GM21825 (cell line): ENCODE measurements around the gene COL5A3.
"Not testable (repeated sequence)": the region's sequence is repeated elsewhere in the genome, so short reads cannot be mapped to it uniquely, and the experiment has no call there.

Source experiments
- ATAC-seq: cut with Tn5 transposase; IDR thresholded peaks from one replicate; pipeline ENCODE4 v1.9.1; 2021; ENCODE audit warnings: mild to moderate bottlenecking, moderate library complexity; ENCODE audit not compliant: unreplicated experiment

COL5A3 gene

DNA sequence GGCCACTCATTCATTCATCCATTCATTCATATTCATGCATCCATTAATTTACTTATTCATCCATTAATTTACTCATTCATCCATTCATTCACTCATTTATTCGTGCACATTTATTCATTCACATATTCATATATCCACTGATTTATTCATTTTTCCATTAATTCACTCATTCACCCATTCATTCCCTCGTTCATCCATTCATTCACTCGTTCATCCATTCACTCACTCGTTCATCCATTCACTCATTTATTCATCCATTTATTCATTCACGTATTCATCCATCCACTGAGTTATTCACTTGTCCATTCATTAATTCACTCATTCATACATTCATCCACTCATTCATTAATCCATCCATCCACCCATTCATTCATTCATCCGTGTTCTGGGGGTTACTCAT is 38.2 kb downstream of the COL5A3 start:
- no peak for ATAC-seq

DNA sequence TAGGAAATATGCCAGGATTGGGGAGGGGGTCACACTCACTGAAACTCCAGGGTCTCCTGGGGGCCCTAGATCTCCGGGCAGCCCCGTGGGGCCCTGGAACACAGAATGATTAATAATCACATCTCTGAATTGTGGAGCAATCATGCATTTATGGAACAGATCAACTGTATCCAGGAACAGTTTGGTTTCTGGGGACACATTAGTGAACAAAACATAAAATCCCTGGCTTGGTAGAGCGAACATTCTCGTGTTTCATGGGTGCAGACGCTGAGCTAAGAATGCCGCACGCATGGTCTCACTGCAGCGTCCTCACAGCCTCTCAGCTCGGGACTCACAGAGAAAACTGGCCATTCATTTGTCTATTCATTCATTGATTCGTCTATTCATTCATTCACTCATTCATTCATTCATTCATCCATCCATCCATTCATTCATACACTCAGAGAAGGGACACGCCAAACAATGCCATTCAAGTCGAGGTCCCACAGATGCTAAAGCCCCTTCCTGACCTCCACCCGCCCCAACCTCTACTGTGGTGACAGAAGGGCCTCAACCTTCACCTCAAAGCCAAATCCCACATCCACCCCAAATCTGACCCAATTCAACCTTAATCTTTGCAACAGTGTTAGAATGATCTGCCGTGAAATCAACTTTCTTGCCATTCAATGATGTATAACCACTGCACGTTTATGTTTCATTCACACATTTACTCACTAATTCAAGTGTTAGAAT is 39.0 kb downstream of the COL5A3 start:
- ATAC-seq = no peak

DNA sequence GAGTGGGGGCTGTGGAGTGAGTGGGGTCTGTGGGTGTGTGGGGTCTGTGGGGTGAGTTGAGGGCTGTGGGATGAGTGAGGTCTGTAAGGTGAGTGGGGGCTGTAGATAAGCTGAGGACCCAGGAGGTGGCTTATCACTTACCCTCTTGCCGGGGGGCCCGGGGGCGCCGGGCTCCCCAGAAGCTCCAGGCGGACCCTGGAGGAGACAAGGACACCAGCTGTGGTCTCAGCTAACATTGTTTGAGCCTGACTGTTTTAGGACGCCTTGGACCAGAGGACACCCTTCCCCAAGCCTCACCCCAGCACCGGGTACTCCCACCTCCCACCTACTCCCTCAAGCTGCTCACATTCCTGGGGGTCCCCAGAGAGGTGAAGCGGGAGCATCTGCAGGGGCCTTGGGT is 39.8 kb downstream of the COL5A3 start:
- no peak for ATAC-seq

DNA sequence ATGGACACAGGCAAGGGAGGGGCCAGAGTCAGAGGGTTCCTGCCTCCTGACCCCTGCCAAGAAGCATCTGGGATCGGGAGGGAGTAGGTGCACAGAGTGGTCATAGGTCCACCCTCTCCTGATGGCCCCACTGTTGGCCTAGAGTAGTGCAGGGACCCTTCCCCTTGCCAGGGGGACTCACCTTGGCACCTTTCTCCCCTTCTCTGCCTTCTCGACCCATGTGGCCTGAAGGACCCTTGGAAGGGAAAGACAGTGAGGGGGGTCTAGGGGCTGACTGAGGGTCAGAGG is 40.7 kb downstream of the COL5A3 start:
- no peak for ATAC-seq

DNA sequence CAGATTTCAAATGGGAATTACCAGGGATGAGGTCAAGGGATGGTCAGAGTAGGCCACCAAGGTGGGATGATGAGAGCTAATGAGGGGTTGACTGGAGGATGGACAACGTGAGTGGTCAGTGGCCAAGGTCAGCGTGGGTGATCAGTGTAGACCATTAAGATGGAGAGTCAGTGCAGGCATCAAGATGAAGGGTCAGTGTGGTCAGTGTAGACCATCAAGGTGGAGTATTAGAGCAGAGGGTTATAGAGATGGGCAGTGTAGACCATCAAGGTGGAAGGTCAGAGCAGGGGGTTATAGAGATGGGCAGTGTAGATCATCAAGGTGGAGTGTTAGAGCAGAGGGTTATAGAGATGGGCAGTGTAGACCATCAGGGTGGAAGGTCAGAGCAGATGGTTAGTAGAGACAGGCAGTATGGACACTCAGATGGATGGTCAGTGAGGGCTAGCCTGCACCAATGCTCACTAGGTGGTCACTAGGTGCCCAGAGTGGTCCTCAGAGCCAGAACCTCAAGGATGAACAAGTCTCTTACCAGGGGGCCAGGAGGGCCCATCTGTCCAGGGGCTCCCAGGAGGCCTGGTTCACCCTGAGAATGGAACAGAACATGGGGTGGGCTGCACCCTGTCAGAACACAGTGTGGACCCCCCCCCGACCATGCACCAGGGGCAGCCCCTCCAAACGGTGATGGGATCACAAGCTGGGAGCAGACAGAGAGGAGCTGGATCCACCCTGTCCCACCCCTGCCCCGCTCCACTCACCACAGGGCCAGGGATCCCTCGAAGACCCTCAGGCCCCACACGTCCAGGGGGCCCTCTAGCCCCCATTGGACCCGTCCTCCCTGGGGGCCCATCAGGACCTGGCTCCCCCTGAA is 41.2 kb downstream of the COL5A3 start:
- no peak for ATAC-seq

DNA sequence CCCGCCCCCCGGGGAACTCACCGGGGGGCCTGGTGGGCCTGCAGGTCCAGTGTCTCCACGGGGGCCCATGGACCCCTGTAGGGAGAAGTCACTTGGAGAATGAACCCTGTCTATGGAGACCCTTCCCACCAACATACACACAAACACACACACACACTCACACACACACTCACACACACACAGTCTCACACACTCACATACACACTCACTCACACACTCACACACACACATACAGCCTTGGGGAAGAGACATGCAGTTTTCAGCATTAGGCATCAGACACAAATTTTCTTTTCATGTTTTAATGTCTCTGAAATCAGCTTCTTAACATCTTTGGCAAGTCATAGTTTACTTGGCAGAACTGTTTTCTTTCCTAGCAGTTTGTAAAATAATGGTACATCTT is 43.0 kb downstream of the COL5A3 start:
- no peak for ATAC-seq

DNA sequence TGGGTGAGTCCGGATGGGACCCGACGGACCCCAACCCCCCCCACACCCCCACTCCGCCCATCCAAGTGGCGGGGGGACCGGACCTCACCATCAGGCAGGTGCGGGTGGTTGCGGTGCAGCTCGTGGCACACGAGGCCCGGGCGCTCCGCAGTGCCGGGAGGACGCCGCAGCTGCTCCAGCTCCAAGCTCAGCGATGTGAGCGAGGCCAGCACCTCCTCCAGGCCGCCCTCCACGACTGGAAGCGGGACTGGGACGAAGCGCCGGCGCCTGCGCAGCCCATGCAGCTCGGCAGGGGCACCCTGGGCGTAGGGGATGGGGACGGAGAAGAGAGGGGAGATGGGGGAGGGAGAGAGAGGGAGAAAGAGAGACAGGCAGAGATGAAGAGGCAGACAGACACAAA is 43.9 kb downstream of the COL5A3 start:
- ATAC-seq = no peak

DNA sequence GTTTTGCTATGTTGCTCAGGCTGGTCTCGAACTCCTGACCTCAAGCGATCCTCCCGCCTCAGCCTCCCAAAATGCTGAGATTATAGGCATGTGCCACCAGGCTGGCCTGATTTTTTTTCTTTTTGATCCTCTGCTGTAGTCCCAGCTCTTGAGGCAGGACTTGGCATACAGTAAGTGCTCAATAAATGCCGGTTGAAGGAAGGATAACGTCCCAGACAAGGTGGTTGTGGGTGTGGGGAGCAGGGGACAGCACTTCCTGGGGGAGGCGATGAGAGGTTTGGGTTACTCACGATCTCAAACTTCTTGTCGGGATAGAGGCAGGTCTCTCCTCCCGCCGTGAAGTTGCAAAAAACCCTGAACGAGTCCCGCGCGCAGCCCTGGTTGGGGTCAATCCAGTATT is 44.3 kb downstream of the COL5A3 start:
- ATAC-seq = no peak

DNA sequence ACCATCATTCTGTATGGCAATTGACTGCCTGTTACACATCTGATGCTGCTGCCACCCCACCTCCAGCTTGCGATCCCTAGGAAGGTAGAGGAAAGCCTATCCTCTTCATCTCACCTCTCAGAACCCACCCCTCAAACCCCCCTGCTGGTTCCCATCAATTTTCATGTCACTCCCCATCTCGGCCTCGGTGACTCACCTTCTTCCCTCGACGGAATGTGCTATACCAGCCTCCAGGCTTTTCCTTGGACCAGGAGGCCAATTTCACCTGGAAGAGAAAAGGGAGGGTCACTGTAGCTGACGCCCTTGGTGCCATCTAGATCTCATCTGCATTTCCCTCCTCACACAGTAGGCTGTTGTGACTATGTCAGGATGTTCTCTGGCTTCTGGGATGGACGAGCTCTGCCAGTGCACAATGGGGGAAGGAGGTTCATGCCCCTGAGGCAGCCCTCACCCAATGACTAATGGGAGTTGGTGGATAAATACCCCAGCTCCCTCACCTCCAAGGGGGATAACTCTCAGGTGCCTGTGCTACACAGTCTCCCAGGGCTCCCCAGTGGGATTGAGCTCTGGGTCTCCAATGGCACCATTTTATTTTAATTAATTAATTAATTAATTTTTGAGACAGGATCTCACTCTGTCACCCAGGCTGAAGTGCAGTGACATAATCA is 47.5 kb downstream of the COL5A3 start:
- no peak for ATAC-seq

DNA sequence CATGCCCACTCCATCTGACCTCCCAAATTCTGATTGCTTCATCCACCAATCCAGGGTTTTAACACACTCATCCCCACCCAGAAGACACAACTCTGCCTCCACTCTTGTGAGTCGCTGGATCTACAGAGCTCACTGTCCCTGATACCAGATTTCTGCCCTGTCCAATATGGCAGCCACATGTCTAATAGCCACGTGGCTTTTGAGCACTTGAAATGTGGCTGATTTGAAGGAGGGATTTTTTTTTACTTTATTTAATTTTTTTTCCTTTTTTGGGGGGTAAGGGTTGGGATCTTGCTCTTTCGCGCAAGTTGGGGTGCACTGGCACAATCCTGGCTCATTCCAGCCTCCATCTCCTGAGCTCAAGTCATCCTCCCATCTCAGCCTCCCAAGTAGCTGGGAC is 49.2 kb downstream of the COL5A3 start:
- no peak for ATAC-seq

DNA sequence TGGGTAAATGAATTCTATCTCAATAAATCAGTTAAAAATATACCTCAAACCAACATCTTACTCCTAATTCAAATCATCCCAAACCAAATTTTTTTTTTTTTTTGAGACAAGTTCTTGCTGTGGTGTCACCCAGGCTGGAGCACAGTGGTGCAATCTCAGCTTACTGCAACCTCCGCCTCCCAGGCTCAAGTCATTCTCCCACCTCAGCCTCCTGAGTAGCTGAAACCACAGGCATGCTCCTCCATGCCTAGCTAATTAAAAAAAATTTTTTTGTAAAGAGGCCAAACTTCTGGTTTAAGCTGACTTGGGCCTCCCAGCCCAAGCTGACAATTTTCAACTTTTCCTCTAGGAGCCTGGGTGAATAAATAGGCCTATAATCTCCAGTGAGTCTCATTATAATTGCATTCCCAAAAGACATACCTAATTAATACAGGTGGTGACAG is 51.9 kb downstream of the COL5A3 start:
- ATAC-seq = no peak

- ATAC-seq = no peak
Measured at GRCh38 chr19:9956956-9957355, 53.3 kb downstream of the COL5A3 start.

- no peak for ATAC-seq
Measured at GRCh38 chr19:9953802-9954542, 56.3 kb downstream of the COL5A3 start.

GRCh38 chr19:9952276-9952675 is 58.0 kb downstream of the COL5A3 start:
- ATAC-seq = no peak

- no peak for ATAC-seq
Measured at GRCh38 chr19:9947441-9947840, 62.9 kb downstream of the COL5A3 start.

- not testable (repeated sequence) for ATAC-seq
Measured at GRCh38 chr19:9946528-9947125, 63.7 kb downstream of the COL5A3 start.

DNA sequence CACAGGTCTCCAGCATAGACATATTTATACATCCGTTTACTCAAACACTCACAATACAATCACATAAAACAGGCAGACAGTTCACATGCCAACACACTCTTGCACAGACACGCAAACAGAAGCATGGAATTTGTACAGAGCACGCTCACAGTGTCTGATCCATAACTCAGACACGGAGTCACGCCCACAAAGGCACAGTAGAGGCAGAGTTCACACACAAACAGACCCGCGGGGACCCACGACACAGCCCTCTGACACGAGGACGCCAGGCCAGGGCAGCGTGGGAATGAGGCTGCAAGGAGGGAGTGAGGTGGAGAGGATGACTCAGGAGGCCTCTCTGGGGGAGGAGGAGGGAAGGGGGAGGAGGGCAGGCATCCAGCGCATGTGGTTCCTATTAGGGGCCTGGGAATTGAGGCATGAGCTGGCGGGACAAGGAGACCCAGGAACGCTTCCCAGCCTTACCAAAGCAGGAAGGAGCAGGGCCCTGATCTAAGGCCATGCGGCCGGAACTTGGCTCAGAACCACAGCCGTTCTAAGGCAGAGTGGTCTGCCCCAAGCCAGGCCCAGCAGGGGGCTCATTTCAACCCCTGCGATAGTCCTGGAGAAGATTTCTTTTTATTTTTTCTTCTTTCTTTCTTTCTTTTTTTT is 64.9 kb downstream of the COL5A3 start:
- no peak for ATAC-seq

DNA sequence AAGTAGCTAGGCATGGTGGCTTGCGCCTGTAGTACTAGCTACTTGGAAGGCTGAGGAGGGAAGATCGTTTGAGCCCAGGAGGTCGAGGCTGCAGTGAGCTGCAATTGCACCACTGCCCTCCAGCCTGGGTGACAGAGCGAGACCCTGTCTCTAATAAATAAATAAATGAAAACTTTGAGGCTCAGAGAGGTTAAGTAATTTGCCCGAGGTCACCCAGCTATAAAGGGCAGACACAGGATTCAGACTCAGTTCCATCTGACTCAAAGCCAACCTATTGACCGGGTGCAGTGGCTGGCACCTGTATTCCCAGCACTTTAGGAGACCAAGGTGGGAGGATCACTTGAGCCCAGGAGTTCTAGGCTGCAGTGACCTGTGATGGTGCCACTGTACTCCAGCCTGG is 66.6 kb downstream of the COL5A3 start:
- ATAC-seq = no peak

- no peak for ATAC-seq
Measured at GRCh38 chr19:9941671-9942070, 68.6 kb downstream of the COL5A3 start.

- ATAC-seq = no peak
Measured at GRCh38 chr19:9941231-9941630, 69.1 kb downstream of the COL5A3 start.
